ENCODE measurements around the gene NAT16. TPM values are rescaled to one million over a fixed set of nuclear protein-coding genes. Genes with fewer than 3 reads are reported as not detected.

NAT16 gene
- total and polyA plus RNA-seq, 2 donors (not counting 1 experiment from before 2014, with no cell fraction given): not detected

DNA sequence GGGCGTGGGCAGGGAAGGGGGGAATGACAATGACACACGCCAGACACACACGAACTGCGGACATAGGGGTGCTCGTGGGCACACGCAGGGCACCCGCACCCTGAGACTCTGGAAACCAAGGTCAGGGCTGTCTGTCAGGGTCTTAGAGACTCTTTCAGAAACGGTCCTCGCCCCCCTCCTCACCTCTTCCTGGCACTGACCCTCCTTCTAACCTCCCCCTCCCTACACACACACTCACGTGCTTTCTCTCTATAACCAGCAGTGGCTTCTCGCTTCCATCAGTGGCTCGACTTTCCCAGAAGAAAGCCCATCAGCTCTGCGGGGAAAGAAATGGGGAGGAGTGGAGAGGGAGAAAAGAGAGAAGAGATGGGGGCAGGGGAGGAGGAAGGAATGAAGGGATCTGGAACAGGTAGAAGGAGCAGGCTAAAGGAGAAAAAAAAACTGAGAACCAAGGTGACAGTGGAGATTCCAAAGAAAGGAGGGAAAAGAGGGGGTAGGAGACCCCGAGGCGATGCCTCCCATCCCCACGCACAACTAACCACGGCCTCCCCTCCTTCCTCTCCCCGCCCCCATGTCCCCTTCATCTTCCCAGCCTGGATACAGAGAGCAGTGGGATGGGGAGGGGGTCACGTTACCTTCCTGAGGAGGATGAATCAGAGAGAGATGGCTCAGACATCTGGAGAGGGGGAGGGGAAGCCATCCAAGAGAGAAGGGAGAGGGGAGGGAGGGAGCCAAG, 13.0 kb downstream of the NAT16 start:
- H3K4me1 Mint-ChIP-seq: peaks cover 59% of the 10 kb centered on the region
- intact Hi-C loops (cut with micrococcal nuclease): no loop called here
- H3K4me3 Mint-ChIP-seq: no peak overlapping the region
- no peak overlapping the region for H3K4me2 ChIP-seq (replicated peaks; ENCODE audit: low read depth, low read length, poor library complexity, severe bottlenecking)
- ATAC-seq (ENCODE audit: low read depth) (no peak), DNase-seq (peak; percentile 19)
- H3K9me3 ChIP-seq (ENCODE audit: control extremely low read depth in 1 of 3, control insufficient read depth in 2 of 3, insufficient read depth in 1 of 3, low read length in 2 of 3): peaks cover 0 to 49% (median 3%) of the 10 kb centered on the region in 3 donors
- H4K20me1 ChIP-seq (ENCODE audit: control insufficient read depth, insufficient read depth, low read length, poor library complexity, severe bottlenecking): peaks cover 26% of the 10 kb centered on the region
- no peak for TF ChIP-seq EZH2 (IDR thresholded peaks at IDR 0.05; ENCODE audit: borderline replicate concordance, insufficient read depth, low read depth, low read length, poor library complexity, severe bottlenecking)
- TF ChIP-seq, protein P1, sequence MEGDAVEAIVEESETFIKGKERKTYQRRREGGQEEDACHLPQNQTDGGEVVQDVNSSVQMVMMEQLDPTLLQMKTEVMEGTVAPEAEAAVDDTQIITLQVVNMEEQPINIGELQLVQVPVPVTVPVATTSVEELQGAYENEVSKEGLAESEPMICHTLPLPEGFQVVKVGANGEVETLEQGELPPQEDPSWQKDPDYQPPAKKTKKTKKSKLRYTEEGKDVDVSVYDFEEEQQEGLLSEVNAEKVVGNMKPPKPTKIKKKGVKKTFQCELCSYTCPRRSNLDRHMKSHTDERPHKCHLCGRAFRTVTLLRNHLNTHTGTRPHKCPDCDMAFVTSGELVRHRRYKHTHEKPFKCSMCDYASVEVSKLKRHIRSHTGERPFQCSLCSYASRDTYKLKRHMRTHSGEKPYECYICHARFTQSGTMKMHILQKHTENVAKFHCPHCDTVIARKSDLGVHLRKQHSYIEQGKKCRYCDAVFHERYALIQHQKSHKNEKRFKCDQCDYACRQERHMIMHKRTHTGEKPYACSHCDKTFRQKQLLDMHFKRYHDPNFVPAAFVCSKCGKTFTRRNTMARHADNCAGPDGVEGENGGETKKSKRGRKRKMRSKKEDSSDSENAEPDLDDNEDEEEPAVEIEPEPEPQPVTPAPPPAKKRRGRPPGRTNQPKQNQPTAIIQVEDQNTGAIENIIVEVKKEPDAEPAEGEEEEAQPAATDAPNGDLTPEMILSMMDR (IDR thresholded peaks at IDR 0.05): no peak
- H3K9me3 Mint-ChIP-seq (ENCODE audit: insufficient read depth): no peaks in the 10 kb centered on the region
- no peak overlapping the region for H3K9ac ChIP-seq (ENCODE audit: low read length)
- H3K4me3 ChIP-seq (ENCODE audit: control extremely low read depth in 1 of 5, extremely low read depth in 1 of 5, insufficient read depth in 1 of 5, low read depth in 2 of 5, low read length in 4 of 5): no peak overlapping the region
- H3K27ac Mint-ChIP-seq: no peak overlapping the region
- peaks cover 0 to 93% (median 68%) of the 10 kb centered on the region in 4 experiments for H3K27me3 ChIP-seq (replicated peaks in 1 of 4; ENCODE audit: control extremely low read depth in 1 of 4, control insufficient read depth in 3 of 4, insufficient read depth in 4 of 4, low read length in 3 of 4)
- H2AFZ ChIP-seq (ENCODE audit: insufficient read depth, low read depth, low read length, poor library complexity, severe bottlenecking): no peak overlapping the region
- H3K79me2 ChIP-seq (ENCODE audit: control insufficient read depth, insufficient read depth, low read length): no peaks in the 10 kb centered on the region
- ChIA-PET POLR2A (no interaction called here), CTCF (interaction anchor here (1.6 kb wide), 1 partner anchor 23 kb away, joined by 7 read pairs; no protein-coding TSS in a partner anchor)
- WGBS (ENCODE audit: insufficient coverage): 1% methylated on average over 10 of the region's 19 CpGs
- H3K36me3 ChIP-seq (replicated peaks in 1 of 2; ENCODE audit: control extremely low read depth in 1 of 2, control insufficient read depth in 1 of 2, extremely low read depth in 1 of 2, insufficient read depth in 2 of 2, low read length in 1 of 2): no peaks in the 10 kb centered on the region
- peaks cover 68 to 82% of the 10 kb centered on the region in 2 donors for H3K4me1 ChIP-seq (ENCODE audit: control insufficient read depth in 2 of 2, insufficient read depth in 2 of 2, low read length in 2 of 2)
- H3K27me3 Mint-ChIP-seq: peaks cover 68% of the 10 kb centered on the region
- no peak overlapping the region for H3K27ac ChIP-seq (ENCODE audit: low read length in 2 of 2)

DNA sequence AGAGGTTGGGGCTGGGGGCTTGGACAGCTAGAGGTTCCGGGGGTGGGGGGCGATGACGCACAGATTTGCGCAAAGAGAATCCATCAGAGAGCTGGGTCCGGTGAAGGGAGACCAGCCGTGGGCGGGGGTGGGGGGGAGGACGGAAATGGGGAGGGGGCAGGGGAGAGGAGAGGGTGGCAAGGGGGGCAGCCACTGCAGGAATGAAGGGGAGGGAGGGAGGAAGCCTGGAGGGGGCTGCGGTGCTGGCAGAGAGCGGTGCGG, 13.5 kb downstream of the NAT16 start:
- ChIA-PET POLR2A (no interaction called here), CTCF (no interaction called here)
- peaks cover 0 to 44% (median 3%) of the 10 kb centered on the region in 3 donors for H3K9me3 ChIP-seq (ENCODE audit: control extremely low read depth in 1 of 3, control insufficient read depth in 2 of 3, insufficient read depth in 1 of 3, low read length in 2 of 3)
- intact Hi-C loops (cut with micrococcal nuclease): no loop called here
- H3K4me3 ChIP-seq (ENCODE audit: control extremely low read depth in 1 of 5, extremely low read depth in 1 of 5, insufficient read depth in 1 of 5, low read depth in 2 of 5, low read length in 4 of 5): no peak overlapping the region
- Mint-ChIP-seq H3K9me3 (ENCODE audit: insufficient read depth) (no peaks in the 10 kb centered on the region), H3K4me3 (no peak overlapping the region), H3K27ac (no peak overlapping the region), H3K27me3 (peaks cover 64% of the 10 kb centered on the region), H3K4me1 (peaks cover 54% of the 10 kb centered on the region)
- H3K36me3 ChIP-seq (replicated peaks in 1 of 2; ENCODE audit: control extremely low read depth in 1 of 2, control insufficient read depth in 1 of 2, extremely low read depth in 1 of 2, insufficient read depth in 2 of 2, low read length in 1 of 2): no peaks in the 10 kb centered on the region
- ATAC-seq (ENCODE audit: low read depth) (no peak), DNase-seq (no peak)
- H3K9ac ChIP-seq (ENCODE audit: low read length): no peak overlapping the region
- no peak overlapping the region for H2AFZ ChIP-seq (ENCODE audit: insufficient read depth, low read depth, low read length, poor library complexity, severe bottlenecking)
- TF ChIP-seq EZH2 (IDR thresholded peaks at IDR 0.05; ENCODE audit: borderline replicate concordance, insufficient read depth, low read depth, low read length, poor library complexity, severe bottlenecking): no peak
- TF ChIP-seq, protein P1 (IDR thresholded peaks at IDR 0.05): no peak
- no peaks in the 10 kb centered on the region for H3K79me2 ChIP-seq (ENCODE audit: control insufficient read depth, insufficient read depth, low read length)
- peaks cover 65 to 77% of the 10 kb centered on the region in 2 donors for H3K4me1 ChIP-seq (ENCODE audit: control insufficient read depth in 2 of 2, insufficient read depth in 2 of 2, low read length in 2 of 2)
- 4% methylated on average over 3 of the region's 11 CpGs for WGBS (ENCODE audit: insufficient coverage)
- peak overlapping the region; percentile 99 for H3K4me2 ChIP-seq (replicated peaks; ENCODE audit: low read depth, low read length, poor library complexity, severe bottlenecking)
- H3K27ac ChIP-seq (ENCODE audit: low read length in 2 of 2): no peak overlapping the region
- H3K27me3 ChIP-seq (replicated peaks in 1 of 4; ENCODE audit: control extremely low read depth in 1 of 4, control insufficient read depth in 3 of 4, insufficient read depth in 4 of 4, low read length in 3 of 4): peaks cover 0 to 92% (median 66%) of the 10 kb centered on the region in 4 experiments
- H4K20me1 ChIP-seq (ENCODE audit: control insufficient read depth, insufficient read depth, low read length, poor library complexity, severe bottlenecking): peaks cover 26% of the 10 kb centered on the region

Measured in B cell (primary cell).